Progenitor cell of endocrine pancreas (in vitro differentiated cells): ENCODE data around the gene DPM3. TPM values are rescaled to one million over a fixed set of nuclear protein-coding genes. Genes with fewer than 3 reads are reported as not detected.

Experiments used
- DNase-seq: peaks from one replicate; pipeline ENCODE4 v3.0.0; 2021; ENCODE audit warnings: low spot score; ENCODE audit not compliant: unreplicated experiment
- H3K27ac Mint-ChIP-seq: 2 replicates; pipeline ENCODE4 v1.8.0; 2021; ENCODE audit warnings: mild to moderate bottlenecking, moderate library complexity, mixed read lengths
- H3K27me3 Mint-ChIP-seq: 2 replicates; pipeline ENCODE4 v1.8.0; 2021; ENCODE audit warnings: mixed read lengths
- H3K36me3 Mint-ChIP-seq: 2 replicates; pipeline ENCODE4 v1.8.0; 2022; ENCODE audit warnings: mixed read lengths; ENCODE audit not compliant: insufficient read depth
- H3K4me1 Mint-ChIP-seq: 2 replicates; pipeline ENCODE4 v1.8.0; 2021; ENCODE audit warnings: low read depth, mixed read lengths
- H3K4me3 Mint-ChIP-seq: 2 replicates; pipeline ENCODE4 v1.8.0; 2021; ENCODE audit warnings: low read depth, mild to moderate bottlenecking, moderate library complexity, mixed read lengths
- H3K9me3 Mint-ChIP-seq: 2 replicates; pipeline ENCODE4 v1.8.0; 2021; ENCODE audit warnings: low read depth, mixed read lengths
- total RNA-seq: library from RNA; stranded (reverse); gene quantifications from 2 replicates; pipeline ENCODE4 v1.2.1, GENCODE V29; 2021
- TF ChIP-seq, protein P1 (sequence below): fragments of 200-600 bp; sonication (generic); IDR thresholded peaks from one replicate; pipeline ENCODE4 v1.5.0; 2021; ENCODE audit warnings: antibody characterized with exemption, mild to moderate bottlenecking; ENCODE audit not compliant: unreplicated experiment

Gene DPM3
- total RNA-seq, 1 donor from 2014 or later = 49.3 TPM

DNA sequence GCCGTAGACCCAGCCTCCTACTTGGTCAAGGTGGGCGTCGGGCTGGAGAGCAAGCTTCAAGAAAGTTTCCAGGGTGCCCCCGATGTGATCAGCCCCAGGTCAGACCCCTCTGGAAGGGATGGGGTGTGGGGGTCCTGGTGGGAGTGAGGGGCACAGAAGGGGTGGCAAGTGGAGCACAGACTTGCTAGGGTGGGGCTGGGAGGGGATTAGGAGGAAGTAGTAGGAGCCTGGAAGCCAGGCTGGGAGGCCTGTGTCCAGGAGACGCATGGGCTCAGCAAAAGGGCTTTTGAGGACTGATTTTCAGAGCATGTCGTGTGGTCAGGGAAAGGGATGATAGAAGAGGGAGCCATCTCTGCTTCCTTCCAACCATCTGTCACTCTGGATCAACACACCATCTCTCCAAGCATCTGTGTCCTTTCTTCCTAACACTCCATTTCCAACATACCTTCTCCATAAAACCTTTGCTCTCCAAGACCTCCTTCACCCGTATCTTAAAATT is 41.8 kb upstream of the DPM3 start:
- Mint-ChIP-seq H3K27me3 (no peaks in the 10 kb centered on the region), H3K9me3 (no peaks in the 10 kb centered on the region), H3K4me3 (no peak overlapping the region), H3K27ac (no peak overlapping the region), H3K4me1 (peaks cover 23% of the 10 kb centered on the region), H3K36me3 (peaks cover 16% of the 10 kb centered on the region)
- TF ChIP-seq, protein P1, sequence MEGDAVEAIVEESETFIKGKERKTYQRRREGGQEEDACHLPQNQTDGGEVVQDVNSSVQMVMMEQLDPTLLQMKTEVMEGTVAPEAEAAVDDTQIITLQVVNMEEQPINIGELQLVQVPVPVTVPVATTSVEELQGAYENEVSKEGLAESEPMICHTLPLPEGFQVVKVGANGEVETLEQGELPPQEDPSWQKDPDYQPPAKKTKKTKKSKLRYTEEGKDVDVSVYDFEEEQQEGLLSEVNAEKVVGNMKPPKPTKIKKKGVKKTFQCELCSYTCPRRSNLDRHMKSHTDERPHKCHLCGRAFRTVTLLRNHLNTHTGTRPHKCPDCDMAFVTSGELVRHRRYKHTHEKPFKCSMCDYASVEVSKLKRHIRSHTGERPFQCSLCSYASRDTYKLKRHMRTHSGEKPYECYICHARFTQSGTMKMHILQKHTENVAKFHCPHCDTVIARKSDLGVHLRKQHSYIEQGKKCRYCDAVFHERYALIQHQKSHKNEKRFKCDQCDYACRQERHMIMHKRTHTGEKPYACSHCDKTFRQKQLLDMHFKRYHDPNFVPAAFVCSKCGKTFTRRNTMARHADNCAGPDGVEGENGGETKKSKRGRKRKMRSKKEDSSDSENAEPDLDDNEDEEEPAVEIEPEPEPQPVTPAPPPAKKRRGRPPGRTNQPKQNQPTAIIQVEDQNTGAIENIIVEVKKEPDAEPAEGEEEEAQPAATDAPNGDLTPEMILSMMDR = no peak
- DNase-seq = no peak

DNA sequence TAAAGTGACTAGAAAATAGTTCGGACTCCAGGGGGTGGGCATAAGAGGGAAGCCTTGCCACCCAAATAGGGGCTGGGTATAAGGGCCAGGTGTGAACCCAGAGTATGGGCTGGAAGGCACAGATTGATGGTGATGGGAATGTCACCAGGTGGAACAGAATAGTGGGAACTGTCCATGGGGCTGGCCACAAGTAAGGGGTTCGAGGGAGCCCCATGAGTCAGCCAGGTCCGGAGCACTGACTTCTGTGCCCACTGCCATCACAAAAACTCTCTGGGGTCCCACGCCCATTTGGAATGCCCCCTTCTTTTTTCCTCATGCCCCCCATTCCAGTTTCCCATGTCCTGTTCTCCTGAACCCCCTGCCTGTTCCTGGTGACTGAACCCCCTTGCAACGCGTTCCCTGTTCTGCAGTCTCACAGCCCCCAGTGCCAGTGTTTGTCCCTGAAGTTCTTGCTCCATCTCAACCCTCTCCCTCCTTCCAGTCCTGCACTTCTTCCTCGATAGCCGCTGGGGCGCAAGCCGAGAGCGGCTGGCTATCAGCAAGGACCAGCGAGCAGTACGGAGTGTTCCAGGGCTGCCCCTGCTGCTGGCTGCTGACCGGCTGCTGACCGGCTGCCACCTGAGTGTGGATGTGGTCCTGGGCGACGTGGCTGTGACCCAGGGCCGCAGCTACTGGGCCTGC is 41.2 kb upstream of the DPM3 start:
- no peak overlapping the region for H3K27ac Mint-ChIP-seq
- TF ChIP-seq, protein P1 = no peak
- no peaks in the 10 kb centered on the region for H3K27me3 Mint-ChIP-seq
- H3K4me3 Mint-ChIP-seq = no peak overlapping the region
- no peak for DNase-seq
- peaks cover 16% of the 10 kb centered on the region for H3K36me3 Mint-ChIP-seq
- H3K9me3 Mint-ChIP-seq = no peaks in the 10 kb centered on the region
- peaks cover 20% of the 10 kb centered on the region for H3K4me1 Mint-ChIP-seq

DNA sequence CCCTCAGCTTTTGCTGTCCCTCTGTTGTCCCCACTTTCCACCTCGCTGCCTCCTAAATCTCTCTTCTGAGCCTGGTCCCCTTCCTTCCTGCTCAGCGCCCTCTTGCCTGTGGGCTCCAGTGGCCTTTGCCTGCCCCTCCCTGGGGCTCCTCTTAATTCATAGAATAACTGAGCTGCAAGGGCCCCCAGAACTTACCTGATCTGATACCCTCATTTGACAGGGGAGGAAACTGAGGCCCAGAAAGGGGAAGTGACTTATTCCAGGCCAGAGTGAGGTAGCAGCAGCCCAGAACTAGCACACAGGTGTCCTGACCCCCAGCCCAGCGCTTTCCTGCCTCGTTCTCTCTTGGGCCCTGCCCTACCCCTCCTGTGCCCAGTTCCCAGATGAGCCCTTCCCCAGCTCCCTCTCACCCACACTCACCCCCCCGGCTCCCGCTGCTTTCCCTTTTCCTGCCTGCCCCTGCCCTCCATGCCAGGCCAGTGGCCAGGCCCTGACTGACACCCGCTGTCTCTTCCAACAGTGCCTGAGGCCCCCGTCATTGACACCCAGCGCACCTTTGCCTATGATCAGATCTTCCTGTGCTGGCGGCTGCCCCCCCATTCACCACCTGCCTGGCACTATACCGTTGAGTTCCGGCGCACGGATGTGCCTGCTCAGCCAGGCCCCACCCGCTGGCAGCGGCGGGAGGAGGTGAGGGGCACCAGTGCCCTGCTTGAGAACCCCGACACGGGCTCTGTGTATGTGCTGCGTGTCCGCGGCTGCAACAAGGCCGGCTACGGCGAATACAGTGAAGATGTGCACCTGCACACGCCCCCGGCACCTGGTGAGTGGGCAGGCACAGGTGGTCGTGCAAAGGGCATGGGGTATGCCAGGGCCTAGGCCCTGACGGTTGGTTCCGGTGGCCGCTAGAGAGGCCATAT is 39.0 kb upstream of the DPM3 start:
- Mint-ChIP-seq H3K4me3 (no peak overlapping the region), H3K4me1 (peaks cover 14% of the 10 kb centered on the region), H3K27ac (no peak overlapping the region), H3K36me3 (peaks cover 14% of the 10 kb centered on the region), H3K27me3 (no peaks in the 10 kb centered on the region), H3K9me3 (no peaks in the 10 kb centered on the region)
- TF ChIP-seq, protein P1 = no peak
- no peak for DNase-seq

DNA sequence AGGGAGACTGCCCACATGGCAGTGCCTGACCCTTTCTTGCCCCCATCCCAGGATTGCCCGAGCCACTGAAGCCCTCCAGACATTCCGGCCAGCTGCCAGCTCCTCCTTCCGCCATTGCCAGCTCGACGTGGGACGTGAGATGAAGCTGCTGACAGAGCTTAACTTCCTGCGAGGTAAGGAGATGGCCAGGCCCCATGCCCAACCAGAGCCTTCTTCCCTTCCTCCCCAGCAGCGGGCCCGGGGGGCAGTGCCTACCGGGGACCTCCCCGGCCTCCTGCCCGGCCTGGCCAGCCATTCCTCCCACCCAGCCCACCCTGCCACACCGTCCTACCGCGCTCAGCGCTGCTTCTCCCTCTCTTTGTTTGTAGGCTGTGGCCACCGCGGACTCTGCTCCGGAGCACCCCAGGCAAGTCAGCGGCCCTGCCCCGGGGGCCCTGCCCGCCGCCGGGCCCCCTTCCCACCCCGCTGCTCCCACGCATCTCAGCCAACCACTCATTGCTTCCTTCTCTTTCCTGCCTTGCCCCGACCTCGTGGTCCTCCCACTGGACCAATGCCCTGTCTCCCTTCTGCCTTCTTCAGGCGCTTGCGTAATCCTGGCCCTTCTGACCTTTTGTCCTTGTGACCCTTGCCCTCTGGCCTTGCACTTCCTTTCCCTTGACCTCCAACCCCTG is 38.2 kb upstream of the DPM3 start:
- Mint-ChIP-seq H3K27ac (no peak overlapping the region), H3K4me1 (peaks cover 17% of the 10 kb centered on the region), H3K36me3 (peaks cover 14% of the 10 kb centered on the region), H3K4me3 (no peak overlapping the region), H3K9me3 (no peaks in the 10 kb centered on the region), H3K27me3 (no peaks in the 10 kb centered on the region)
- DNase-seq = no peak
- TF ChIP-seq, protein P1 = no peak

DNA sequence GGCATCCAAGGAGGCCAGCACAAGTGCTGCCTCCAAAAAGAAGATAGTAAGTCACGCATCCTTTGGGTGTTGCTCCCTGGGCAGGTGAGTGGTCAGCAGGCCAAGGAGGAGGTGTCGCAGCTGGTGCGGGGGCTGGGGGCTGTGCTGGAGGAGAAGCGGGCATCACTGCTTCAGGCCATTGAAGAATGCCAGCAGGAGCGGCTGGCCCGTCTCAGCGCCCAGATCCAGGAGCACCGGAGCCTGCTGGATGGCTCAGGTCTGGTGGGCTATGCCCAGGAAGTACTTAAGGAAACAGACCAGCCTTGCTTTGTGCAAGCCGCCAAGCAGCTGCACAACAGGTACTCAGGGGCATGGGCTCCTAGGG is 37.6 kb upstream of the DPM3 start:
- Mint-ChIP-seq H3K36me3 (peaks cover 9% of the 10 kb centered on the region), H3K4me3 (no peak overlapping the region), H3K4me1 (peaks cover 23% of the 10 kb centered on the region), H3K27ac (no peak overlapping the region), H3K9me3 (no peaks in the 10 kb centered on the region), H3K27me3 (no peaks in the 10 kb centered on the region)
- no peak for DNase-seq
- TF ChIP-seq, protein P1 = no peak
